Activated CD4-positive, alpha-beta T cell treated with anti-CD3 and anti-CD28 coated beads, Interleukin-2, amount 10 ng/mL, durations not matched to agents 24 days and 14 days (primary cell): ENCODE measurements around the gene MAST2. TPM values are rescaled to one million over a fixed set of nuclear protein-coding genes. Genes with fewer than 3 reads are reported as not detected.
"Not testable (repeated sequence)": the region's sequence is repeated elsewhere in the genome, so short reads cannot be mapped to it uniquely, and the experiment has no call there.

ENCODE experiments used
- DNase-seq: peaks from one replicate; pipeline ENCODE4 v3.0.0; 2022
- H3K27ac Mint-ChIP-seq: one replicate; pipeline ENCODE4 v1.8.0; 2022; ENCODE audit warnings: mild to moderate bottlenecking, mixed read lengths
- H3K27me3 Mint-ChIP-seq: one replicate; pipeline ENCODE4 v1.8.0; 2022; ENCODE audit warnings: mixed read lengths
- H3K36me3 Mint-ChIP-seq: one replicate; pipeline ENCODE4 v1.8.0; 2022; ENCODE audit warnings: low read depth, mild to moderate bottlenecking, mixed read lengths
- H3K4me1 Mint-ChIP-seq: one replicate; pipeline ENCODE4 v1.8.0; 2021; ENCODE audit warnings: mixed read lengths
- H3K4me3 Mint-ChIP-seq: one replicate; pipeline ENCODE4 v1.8.0; 2022; ENCODE audit warnings: mild to moderate bottlenecking, moderate library complexity, mixed read lengths
- H3K9me3 Mint-ChIP-seq: one replicate; pipeline ENCODE4 v1.8.0; 2021; ENCODE audit warnings: mixed read lengths
- intact Hi-C: fragments of 100-400 bp; cut with micrococcal nuclease; formaldehyde crosslinking; loops from one replicate; pipeline ENCODE4 v1.15.1; 2023
- total RNA-seq: library from RNA; stranded (reverse); gene quantifications from 2 replicates; pipeline ENCODE4 v1.2.3, GENCODE V29; 2022

Gene MAST2
- total RNA-seq, 1 donor from 2014 or later: 31.4 TPM

DNA sequence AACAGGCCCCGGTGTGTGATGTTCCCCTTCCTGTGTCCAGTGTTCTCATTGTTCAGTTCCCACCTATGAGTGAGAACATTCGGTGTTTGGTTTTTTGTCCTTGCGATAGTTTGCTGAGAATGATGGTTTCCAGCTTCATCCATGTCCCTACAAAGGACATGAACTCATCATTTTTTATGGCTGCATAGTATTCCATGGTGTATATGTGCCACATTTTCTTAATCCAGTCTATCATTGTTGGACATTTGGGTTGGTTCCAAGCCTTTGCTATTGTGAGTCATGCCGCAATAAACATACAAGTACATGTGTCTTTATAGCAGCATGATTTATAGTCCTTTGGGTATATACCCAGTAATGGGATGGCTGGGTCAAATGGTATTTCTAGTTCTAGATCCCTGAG lies 158.5 kb downstream of the MAST2 start:
- DNase-seq, H3K27me3 Mint-ChIP-seq, H3K4me1 Mint-ChIP-seq, H3K9me3 Mint-ChIP-seq, H3K27ac Mint-ChIP-seq, H3K4me3 Mint-ChIP-seq, intact Hi-C loops: not testable (repeated sequence)
- H3K36me3 Mint-ChIP-seq: peaks cover 14% of the 10 kb centered on the region

DNA sequence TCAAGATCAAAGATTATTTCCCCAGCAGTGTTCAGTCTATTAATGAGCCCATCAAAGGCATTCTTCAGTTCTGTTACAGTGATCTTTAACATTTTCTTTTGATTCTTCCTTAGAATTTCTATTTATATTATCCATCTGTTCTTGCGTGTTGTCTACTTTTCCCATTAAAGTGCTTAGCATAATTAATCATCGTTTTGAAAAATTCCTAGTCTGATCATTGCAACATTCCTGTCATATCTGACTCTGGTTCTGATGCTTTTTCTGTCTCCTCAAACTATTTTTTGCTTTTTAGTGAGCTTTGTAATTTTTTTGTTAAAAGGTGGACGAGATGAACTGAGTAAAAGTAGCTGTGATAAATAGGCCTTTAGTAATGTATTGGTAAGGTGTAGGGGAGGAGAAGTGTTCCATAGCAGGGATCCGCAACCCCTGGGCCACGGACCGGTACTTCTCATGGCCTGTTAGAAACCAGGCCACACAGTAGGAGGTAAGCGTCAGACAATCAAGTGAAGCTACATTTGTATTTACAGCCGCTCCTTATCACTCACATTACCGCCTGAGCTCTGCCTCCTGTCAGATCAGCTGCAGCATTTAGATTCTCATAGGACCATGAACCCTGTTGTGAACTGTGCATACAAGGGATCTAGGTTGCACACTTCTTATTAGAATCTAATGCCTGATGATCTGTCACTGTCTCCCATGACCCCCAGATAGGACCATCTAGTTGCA lies 165.7 kb downstream of the MAST2 start:
- Mint-ChIP-seq H3K4me3 (no peak overlapping the region), H3K36me3 (peaks cover 5% of the 10 kb centered on the region), H3K4me1 (no peaks in the 10 kb centered on the region), H3K9me3 (no peaks in the 10 kb centered on the region), H3K27ac (no peak overlapping the region), H3K27me3 (no peaks in the 10 kb centered on the region)
- intact Hi-C loops: no loop called here
- DNase-seq: peak; percentile 31

DNA sequence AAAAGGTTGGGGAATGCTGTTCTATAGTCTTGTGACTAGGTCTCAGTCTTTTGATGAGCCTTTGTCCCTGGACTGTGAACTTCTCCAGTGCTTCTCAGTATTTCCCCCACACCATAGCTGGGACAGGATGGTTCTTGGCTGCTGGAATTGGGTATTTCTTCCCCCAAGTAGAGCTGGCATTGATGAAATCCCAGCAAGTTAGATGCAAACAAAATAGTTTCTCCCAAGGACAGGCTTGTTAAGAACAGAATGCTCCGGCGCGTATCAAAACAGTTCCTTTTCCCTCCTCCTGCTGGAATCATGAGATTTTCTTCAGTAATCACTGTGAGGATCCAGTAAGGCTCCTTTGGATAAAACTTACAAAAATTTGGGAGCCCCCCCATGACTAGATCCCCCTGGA lies 166.5 kb downstream of the MAST2 start:
- H3K4me1 Mint-ChIP-seq: no peaks in the 10 kb centered on the region
- H3K36me3 Mint-ChIP-seq: peaks cover 5% of the 10 kb centered on the region

DNA sequence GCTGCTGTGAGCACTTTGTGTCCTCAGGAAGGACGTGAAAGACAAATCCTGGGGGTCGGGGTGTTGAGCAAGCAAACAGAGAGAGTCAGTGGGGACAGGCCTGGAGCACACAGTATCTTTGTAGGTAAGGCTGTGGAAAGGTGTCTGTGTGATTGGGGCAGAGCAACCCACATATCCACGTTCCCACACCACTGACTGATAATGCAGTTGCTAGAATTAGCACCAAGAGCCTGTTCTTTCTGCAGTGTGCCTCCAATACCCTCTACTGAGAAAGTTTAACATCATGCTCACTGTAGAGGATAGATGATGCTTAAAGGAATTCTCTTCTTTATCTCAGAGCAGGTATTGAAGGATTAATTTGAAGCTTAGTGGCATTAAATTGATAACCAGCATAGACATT lies 167.9 kb downstream of the MAST2 start:
- peaks cover 4% of the 10 kb centered on the region for H3K36me3 Mint-ChIP-seq
- no peaks in the 10 kb centered on the region for H3K27me3 Mint-ChIP-seq
- no peaks in the 10 kb centered on the region for H3K9me3 Mint-ChIP-seq
- no peaks in the 10 kb centered on the region for H3K4me1 Mint-ChIP-seq
- no peak overlapping the region for H3K27ac Mint-ChIP-seq
- intact Hi-C loops: no loop called here
- no peak for DNase-seq
- no peak overlapping the region for H3K4me3 Mint-ChIP-seq

More for the DNA sequence above, 166.5 kb downstream of the MAST2 start:
- Mint-ChIP-seq H3K27ac (no peak overlapping the region), H3K9me3 (no peaks in the 10 kb centered on the region), H3K27me3 (no peaks in the 10 kb centered on the region), H3K4me3 (no peak overlapping the region)
- intact Hi-C loops: no loop called here
- no peak for DNase-seq

DNA sequence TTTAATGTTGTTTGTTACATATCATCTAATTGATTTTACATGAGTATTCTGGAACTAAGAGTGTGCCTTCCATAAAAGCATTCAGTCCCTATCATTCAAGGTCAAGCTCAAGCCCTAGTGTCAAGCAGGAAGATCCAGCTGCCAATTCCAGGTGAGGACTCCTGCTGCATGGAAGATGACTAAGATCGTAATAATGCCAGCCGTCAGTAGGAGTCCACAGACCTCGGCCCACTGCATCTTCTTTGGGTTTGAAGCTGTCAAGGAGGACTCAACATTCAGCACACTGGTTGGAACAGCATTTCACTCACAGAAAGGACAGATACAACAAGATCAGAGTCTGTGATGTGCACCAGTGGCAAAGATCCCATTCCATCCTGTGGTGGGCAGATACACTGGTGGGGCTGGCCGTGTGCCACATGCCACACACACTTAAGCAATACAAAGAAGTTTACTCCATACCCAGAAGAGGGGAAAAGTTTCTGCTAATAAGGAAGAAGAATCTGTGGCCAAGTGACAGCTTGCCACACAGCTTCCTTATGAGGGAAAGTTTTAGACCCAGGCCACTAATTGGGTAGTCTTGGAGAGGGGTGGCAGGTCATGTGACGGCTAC lies 168.6 kb downstream of the MAST2 start:
- Mint-ChIP-seq H3K9me3 (no peaks in the 10 kb centered on the region), H3K4me1 (no peaks in the 10 kb centered on the region), H3K27ac (no peak overlapping the region), H3K27me3 (no peaks in the 10 kb centered on the region), H3K4me3 (no peak overlapping the region), H3K36me3 (peaks cover 4% of the 10 kb centered on the region)
- intact Hi-C loops: no loop called here
- DNase-seq: no peak

DNA sequence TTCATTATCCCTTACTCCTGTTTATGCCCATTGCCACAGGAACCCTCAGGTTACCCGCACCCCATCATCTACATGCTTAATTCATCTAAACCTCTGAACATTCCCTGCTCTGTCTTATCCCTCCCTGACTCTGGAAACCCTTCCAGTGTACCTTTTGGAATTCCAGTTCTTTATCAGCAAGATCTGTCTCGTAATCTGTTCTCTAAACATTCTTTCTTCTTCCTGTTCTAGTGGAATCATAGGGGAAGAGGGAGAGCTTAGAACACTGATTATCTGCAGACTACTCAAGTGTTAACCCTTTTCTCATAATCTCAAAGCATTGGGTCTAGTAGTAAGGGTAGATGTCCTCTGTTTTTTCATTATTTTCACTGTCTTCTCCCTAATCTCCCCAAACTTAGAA lies 169.2 kb downstream of the MAST2 start:
- no peak overlapping the region for H3K27ac Mint-ChIP-seq

DNA sequence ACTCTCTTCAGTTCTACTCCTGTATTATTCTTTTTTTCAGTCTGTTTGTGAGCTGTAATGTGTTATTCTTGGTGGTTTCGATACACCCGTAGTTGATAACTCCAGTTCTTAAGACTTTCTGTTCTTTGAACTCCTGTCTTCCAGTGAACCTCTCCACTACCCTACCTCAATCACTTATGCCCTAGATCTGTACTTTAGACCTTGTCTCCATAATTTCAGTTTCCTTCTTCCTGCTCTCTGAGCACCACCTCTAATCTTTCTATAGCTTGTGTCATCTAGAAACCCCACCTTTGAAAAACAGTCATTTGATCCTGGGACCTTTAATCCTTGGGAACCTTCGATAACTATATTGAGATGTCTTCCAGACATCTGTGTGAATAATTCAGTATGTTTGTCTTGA lies 169.7 kb downstream of the MAST2 start:
- Mint-ChIP-seq H3K4me3 (no peak overlapping the region), H3K27me3 (no peaks in the 10 kb centered on the region), H3K4me1 (no peaks in the 10 kb centered on the region), H3K36me3 (peaks cover 4% of the 10 kb centered on the region), H3K9me3 (no peaks in the 10 kb centered on the region), H3K27ac (no peak overlapping the region)
- intact Hi-C loops: no loop called here
- DNase-seq: no peak

More for the DNA sequence above, 169.2 kb downstream of the MAST2 start:
- Mint-ChIP-seq H3K4me1 (no peaks in the 10 kb centered on the region), H3K36me3 (peaks cover 4% of the 10 kb centered on the region), H3K27me3 (no peaks in the 10 kb centered on the region), H3K9me3 (no peaks in the 10 kb centered on the region), H3K4me3 (no peak overlapping the region)
- intact Hi-C loops: no loop called here
- no peak for DNase-seq

DNA sequence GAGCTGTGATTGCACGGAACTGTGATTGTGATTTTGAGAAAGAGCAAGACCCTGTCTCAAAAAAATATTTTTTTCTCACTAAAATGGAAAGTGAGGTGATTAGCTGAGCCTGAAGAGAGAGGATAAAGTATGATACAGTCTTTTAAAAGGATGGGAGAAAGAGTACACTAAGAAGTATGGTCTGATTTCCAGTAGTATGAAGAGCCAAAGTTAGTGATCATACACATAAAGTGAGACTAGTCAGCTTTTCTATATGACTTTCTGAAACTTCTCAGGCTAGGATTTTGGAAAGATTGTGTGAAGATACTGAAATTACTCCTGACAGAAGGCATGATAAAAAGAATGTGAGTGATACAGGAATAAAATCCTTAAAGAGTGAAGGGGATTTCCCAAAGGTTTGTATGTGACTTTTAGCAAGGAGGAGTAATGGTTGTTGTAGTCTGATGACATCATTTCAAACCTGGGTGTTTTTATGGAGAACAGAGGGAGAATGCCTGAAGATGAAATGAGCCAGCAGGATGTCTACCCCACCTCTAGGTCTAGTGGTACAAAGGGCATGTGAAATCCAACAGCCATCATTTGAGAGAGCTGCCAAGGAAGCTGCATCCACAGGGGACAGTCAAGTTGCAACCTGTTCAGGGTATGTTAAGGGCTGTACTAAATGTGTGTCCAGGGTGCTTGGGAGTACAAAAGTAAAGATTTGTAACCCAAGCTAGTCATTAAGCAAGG lies 171.3 kb downstream of the MAST2 start:
- no peak overlapping the region for H3K4me3 Mint-ChIP-seq
- intact Hi-C loops: no loop called here
- H3K36me3 Mint-ChIP-seq: peaks cover 4% of the 10 kb centered on the region
- no peak for DNase-seq
- H3K27ac Mint-ChIP-seq: no peak overlapping the region
- H3K4me1 Mint-ChIP-seq: no peaks in the 10 kb centered on the region
- no peaks in the 10 kb centered on the region for H3K27me3 Mint-ChIP-seq
- H3K9me3 Mint-ChIP-seq: no peaks in the 10 kb centered on the region

DNA sequence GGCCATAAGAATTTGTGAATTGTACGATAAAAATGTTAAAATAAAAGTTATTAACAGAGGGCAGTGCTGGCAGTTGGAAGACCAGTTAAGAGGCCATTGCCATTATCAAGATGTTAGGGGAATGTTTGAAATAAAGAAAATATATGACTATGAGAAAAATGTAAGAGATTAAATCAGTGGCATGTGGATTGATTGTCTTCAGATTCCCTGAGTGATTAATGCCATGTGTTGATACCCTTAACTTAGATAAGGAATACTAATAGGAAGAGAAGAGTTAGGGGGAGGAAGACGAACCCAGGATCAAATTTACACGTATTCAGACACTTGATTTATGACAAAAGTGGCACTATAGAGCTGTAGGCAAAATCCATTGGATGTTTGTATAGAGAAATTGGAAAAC lies 173.2 kb downstream of the MAST2 start:
- no peak for DNase-seq
- Mint-ChIP-seq H3K4me3 (no peak overlapping the region), H3K27me3 (no peaks in the 10 kb centered on the region), H3K36me3 (peaks cover 6% of the 10 kb centered on the region), H3K27ac (no peak overlapping the region), H3K9me3 (no peaks in the 10 kb centered on the region), H3K4me1 (no peaks in the 10 kb centered on the region)
- intact Hi-C loops: no loop called here

DNA sequence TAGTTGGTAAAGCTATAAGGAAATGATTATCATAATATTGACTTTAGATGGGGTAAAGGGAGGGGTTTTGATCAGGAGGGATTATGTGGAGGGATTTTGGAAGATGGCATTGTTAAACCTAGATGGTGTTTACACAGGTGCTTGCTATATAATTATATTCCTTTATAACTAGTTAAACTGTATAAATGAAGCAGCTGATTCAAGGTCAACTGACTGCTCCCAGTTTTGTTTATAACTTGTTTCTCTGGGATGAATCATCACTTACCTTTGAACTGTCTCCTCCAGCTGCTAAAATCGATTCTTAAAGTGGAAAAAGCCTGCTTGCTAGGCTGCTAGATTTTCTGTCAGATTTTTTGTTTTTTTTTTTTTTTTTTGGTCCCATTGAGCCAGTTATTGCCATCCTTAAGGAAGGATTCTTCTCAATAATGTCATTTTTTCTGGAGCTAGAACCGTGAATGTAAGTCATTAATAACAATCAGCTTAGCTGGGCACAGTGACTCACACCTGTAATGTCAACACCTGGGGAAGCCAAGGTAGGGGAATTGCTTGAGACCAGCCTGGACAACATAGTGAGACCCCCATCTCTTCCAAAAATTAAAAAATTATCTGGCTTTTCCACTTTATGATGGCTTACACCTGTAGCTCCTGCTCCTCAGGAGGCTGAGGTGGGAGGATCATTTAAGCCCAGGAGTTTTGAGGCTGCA lies 175.8 kb downstream of the MAST2 start:
- intact Hi-C loops: no loop called here
- no peak overlapping the region for H3K4me3 Mint-ChIP-seq
- H3K4me1 Mint-ChIP-seq: no peaks in the 10 kb centered on the region
- no peaks in the 10 kb centered on the region for H3K27me3 Mint-ChIP-seq
- DNase-seq: no peak
- H3K36me3 Mint-ChIP-seq: peaks cover 2% of the 10 kb centered on the region
- no peak overlapping the region for H3K27ac Mint-ChIP-seq
- H3K9me3 Mint-ChIP-seq: no peaks in the 10 kb centered on the region

DNA sequence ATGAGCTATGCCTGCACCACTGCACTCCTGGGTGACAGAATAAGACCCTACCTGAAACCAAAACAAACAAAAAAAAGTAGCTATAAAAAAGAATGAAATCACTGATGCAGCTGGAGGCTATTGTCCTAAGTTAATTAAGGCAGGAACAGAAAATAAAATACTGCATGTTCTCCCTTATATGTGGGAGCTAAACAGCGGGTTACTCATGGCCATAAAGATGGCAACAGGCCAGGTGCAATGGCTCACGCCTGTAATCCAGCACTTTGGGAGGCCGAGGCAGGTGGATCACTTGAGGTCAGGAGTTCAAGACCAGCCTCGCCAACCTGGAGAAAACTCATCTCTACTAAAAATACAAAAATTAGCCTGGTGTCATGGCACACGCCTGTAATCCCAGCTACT lies 176.4 kb downstream of the MAST2 start:
- no peaks in the 10 kb centered on the region for H3K27me3 Mint-ChIP-seq

DNA sequence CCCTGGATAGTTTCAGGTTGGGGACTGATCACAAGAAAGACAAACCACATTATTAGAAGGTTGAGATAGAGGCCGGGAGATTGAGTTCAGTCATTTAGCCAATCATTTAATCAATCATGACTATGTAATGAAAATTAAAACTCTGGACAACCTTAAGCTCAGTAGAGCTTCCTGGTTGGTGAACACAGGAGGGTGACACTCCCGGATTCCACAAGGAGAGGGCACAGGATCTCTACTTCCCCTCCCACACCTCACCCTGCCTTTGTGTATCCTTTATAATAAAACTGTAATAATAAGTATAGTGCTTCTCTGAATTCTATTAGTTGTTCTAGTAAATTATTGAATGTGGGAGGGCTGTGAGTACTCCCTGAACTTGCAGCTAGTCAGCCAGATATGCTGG lies 178.9 kb downstream of the MAST2 start:
- DNase-seq: no peak
- Mint-ChIP-seq H3K4me1 (no peaks in the 10 kb centered on the region), H3K9me3 (no peaks in the 10 kb centered on the region), H3K36me3 (peaks cover 2% of the 10 kb centered on the region), H3K27ac (no peak overlapping the region), H3K27me3 (no peaks in the 10 kb centered on the region), H3K4me3 (no peak overlapping the region)
- intact Hi-C loops: no loop called here

More for the DNA sequence above, 176.4 kb downstream of the MAST2 start:
- H3K9me3 Mint-ChIP-seq: no peaks in the 10 kb centered on the region
- H3K4me1 Mint-ChIP-seq: no peaks in the 10 kb centered on the region
- no peak overlapping the region for H3K27ac Mint-ChIP-seq
- H3K4me3 Mint-ChIP-seq: no peak overlapping the region
- intact Hi-C loops: no loop called here
- no peak for DNase-seq
- H3K36me3 Mint-ChIP-seq: peaks cover 2% of the 10 kb centered on the region

DNA sequence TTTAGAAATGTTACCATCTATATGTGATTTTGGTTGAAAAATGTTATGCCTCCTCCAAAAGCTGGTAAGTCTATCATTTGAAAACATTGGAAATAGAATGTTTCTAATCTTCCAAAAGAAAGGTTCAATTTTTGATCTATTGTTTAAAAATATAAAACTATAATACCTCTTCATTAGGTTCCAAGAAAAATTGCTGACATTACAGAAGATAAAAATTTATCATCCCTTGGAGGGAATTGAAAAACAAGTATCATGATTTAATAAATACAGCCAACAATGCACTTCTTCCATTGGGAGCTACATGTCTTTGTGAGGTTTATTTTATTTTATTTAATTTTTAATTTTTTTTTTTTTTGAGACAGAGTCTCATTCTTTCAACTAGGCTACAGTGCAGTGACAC lies 180.6 kb downstream of the MAST2 start:
- no peak overlapping the region for H3K27ac Mint-ChIP-seq
- intact Hi-C loops: no loop called here
- H3K27me3 Mint-ChIP-seq: no peaks in the 10 kb centered on the region
- peaks cover 2% of the 10 kb centered on the region for H3K36me3 Mint-ChIP-seq
- H3K4me1 Mint-ChIP-seq: peaks cover 2% of the 10 kb centered on the region
- no peak overlapping the region for H3K4me3 Mint-ChIP-seq
- H3K9me3 Mint-ChIP-seq: no peaks in the 10 kb centered on the region
- DNase-seq: no peak

DNA sequence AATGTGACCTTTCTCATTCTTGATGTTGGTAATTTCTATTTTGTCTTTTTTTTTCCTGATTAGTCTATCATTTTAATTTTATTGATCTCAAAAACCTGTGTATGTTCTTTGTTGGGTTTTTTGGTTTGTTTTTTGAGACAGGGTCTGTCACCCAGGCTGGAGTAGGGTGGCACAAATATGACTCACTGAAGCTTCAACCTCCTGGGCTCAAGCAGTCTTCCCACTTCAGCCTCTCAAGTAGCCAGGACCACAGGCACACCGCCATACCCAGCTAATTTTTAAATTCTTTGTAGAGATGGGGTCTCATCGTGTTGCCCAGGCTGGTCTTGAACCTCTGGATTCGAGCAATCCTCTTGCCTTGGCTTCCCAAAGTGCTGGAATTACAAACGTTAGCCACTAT lies 183.8 kb downstream of the MAST2 start:
- Mint-ChIP-seq H3K27ac (no peak overlapping the region), H3K27me3 (no peaks in the 10 kb centered on the region), H3K9me3 (no peaks in the 10 kb centered on the region), H3K4me1 (peaks cover 7% of the 10 kb centered on the region), H3K4me3 (no peak overlapping the region), H3K36me3 (peaks cover 7% of the 10 kb centered on the region)
- DNase-seq: no peak
- intact Hi-C loops: no loop called here
